T-helper 22 cell (primary cell): Measurements from ENCODE around the gene NUP210.
"Not testable (repeated sequence)": the region's sequence is repeated elsewhere in the genome, so short reads cannot be mapped to it uniquely, and the experiment has no call there.

Experiments
- DNase-seq: peaks from one replicate; pipeline ENCODE4 v3.0.0-alpha.2; 2020; ENCODE audit warnings: low read depth

Gene NUP210

DNA sequence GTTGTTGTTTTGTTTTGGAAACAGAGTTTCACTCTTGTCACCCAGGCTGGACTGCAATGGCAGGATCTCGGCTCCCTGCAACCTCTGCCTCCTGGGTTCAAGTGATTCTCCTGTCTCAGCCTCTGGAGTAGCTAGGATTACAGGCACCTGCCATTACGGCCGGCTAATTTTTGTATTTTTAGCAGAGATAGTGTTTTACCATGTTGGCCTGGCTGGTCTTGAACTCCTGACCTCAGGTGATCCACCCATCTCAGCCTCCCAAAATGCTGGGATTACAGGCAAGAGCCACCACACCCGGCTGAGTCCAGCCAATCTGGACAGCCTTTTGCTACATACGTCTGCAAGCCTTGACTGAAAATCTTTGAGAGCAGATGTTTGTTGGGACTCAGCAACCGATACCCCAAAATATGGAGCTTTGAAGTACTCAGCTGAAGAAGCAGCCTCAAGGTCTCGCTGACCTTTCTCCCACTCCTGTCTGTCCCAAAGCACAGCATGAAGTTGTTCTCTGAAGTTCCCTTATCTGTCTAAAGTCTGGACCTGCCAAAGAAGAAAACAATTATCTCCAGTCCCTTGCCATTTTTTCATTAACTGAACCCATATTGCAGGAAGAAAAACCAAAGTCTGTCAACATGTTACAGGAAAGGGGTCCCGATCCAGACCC lies 9.6 kb upstream of the NUP210 start:
- no peak for DNase-seq

DNA sequence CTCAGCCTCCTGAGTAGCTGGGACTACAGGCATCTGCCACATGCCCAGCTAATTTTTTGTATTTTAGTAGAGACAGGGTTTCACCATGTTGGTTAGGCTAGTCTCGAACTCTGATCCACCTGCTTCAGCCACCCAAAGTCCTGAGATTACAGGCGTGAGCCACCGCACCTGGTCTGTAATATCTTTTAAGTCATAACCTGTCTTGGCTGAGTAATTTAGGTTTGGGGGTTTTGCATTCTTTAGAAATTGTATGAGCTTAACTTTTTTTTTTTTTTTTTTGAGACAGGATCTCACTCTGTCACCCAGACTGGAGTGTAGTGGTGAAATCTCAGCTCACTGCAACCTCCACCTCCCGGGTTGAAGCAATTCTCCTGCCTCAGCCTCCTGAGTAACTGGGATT lies 8.6 kb upstream of the NUP210 start:
- not testable (repeated sequence) for DNase-seq

DNA sequence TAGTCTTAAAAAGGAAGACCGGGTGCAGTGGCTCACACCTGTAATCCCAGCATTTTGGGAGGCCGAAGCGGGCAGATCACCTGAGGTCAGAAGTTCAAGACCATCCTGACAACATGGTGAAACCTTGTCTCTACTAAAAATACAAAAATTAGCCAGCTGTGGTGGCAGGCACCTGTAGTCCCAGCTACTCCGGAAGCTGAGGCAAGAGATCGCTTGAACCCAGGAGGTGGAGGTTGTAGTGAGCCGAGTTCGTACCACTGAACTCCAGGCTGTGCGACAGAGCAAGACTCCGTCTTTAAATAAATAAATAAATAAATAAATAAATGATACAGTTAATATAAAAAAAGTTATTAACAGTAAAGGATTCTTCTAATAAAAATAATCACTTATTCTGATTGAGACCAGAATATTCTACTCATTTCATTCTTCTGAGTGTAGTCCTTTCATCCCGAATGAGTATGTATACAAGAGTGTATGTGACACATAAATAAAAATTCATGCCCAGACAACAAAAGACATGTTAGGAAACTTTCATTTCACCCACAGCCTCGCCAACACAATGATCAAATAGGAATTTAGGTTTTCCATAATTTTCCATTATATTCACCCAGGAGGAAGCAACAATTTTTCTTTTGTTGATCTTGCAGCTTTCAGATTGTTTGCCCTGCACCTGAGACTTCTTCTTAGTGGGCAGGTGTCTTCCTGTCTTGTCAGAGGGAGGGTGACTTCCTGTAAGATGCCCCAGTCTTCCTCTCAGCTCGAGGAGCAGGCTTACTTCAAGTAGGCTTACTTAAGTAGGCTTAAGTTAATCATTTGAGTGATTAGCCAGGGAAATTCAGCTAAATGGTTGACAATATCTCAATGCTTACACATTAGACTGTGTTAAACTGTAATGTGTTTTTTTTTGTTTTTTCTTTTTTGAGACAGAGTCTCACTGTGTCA lies 7.8 kb upstream of the NUP210 start:
- peak; percentile 18 for DNase-seq

DNA sequence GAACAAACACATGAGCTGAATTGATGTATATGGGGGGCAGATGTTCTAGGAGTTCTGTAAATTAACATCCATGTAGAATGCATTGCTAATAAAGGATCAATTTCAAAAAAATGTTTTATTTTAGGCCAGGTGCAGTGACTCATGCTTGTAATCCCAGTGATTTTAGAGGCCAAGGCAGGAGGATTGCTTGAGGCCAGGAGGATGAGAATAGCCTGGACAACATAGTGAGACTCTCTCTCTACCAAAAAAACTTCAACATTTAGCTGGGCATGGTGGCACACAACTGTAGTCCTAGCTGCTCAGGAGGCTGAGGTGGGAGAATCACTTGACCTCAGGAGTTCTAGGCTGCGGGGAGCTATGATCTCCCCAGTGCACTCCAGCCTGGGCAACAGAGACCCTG lies 6.5 kb upstream of the NUP210 start:
- DNase-seq = no peak

DNA sequence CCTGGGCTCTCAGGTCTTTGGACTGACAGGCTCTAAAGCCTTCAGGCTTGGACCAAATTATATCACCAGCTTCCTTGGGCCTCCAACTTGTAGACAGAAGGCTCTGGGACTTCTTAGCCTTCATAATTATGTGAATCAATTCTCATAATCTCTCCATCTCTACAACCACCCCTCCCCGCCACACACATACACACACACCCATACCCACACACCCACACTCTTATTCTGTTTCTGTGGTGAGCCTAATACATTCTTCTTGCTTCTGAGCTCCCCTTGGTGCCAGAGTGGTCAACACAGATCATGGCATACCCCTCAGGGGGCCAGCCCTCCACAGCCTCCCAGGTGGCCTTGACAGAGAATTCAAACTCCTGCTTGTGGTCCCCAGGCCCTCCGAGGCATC lies 5.6 kb upstream of the NUP210 start:
- DNase-seq = no peak

DNA sequence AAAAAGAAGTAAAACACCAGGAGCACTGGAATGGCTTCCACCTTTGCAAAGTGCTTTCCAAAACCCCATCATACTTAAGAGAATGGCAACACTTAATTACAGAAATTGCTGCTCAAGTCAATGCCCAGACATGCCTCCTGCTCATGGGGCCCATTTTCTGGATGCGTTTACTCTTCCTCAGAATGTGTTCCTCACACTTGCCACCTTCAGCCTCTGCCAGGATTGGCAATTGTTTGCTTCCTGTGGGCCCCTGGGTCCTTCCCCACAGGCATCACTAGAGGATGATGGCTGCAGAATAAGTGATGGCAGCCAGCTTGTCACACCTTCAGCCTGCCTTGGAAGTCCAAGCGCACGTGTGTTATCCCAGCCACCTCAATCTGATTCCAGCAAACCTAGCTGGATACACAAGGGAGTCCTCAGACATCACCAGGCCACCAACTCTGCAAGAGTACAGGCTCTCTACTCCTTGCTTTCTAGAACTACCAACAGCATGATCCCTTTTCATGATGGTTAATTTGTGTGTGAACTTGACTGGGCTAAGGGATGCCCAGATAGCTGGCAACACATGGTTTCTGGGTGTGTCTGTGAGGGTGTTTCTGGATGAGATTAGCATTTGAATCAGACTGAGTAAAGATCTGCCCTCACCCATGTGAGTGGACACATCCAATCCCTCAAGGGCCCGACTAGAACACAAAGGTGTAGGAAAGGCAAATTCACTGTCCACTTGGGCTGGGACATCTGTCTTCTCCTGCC lies 4.9 kb upstream of the NUP210 start:
- no peak for DNase-seq

DNA sequence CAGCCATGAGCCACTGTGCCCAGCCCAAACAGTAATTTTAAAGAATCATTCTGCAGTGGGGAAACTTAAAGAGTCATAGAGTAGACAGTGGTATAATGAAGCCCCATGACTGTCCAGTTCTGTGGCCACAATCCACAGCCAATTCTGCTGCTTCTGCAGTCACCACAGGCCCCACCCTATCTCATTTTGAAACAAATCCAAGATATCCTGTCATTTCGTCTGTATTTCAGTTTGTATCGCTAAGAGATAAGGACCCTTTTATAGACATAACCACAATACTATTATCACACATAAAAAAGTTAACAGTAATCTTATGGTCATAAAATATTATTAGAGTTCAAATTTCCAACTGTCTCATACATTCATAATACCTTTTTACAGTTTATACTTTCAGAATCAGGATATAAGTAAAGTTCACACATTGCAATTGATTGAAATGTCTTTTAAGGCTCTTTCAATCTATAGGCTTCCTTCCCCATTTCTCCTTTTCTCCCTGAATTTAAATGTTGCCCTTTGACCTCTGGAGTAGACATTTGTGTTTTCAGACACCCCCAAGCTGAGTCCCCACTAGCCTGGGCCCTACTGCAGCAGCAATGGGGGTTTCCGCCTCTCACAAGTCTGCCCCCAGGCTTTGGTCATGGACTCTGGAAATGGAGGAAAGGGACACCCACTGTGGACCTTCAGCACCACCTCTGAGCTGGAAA lies 4.2 kb upstream of the NUP210 start:
- no peak for DNase-seq

DNA sequence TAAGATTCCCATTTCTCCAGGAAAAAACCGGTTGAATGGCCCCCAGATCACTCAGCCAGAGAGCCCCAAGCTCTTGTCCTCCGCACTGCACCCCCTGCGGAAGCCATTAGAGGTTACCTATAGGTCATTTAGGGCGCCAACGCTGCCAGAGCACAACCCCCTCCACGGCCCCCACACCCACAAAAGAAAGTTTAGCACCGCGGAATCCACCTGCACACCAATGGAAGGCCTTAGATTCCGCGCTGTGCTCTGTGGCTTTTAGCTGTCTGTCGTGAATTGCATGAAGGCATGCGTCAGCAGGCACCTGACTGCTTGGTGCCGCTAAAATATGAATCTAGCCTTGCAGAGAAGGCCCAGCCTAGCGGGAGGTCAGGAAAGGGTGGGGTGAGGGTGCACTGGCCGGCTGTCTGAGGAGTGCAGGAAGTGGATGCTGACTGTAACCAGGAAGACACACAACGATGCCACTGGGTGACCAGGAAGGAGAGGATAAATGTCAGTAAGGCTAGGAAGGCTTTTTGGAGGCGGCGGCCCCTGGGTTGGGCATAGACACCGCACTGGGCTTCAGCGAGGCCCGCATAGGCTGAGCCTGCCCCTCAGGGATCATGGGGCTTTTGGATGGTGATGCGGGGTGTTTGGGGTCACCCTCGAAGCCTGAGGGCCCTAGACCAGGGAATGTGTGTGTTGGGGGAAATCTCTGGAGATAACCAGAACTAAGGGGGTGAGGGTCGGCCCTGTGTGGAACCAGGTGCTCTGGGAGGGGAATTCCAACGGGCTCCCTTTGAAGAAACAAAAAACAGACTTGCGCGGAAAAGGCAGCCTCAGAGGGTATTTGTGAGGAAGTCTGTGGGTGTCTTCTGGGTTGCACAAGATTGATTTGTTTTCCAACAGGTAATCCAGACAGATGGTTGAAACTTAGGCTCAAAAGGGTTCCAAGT lies 976 bp upstream of the NUP210 start:
- peak; percentile 87 for DNase-seq

DNA sequence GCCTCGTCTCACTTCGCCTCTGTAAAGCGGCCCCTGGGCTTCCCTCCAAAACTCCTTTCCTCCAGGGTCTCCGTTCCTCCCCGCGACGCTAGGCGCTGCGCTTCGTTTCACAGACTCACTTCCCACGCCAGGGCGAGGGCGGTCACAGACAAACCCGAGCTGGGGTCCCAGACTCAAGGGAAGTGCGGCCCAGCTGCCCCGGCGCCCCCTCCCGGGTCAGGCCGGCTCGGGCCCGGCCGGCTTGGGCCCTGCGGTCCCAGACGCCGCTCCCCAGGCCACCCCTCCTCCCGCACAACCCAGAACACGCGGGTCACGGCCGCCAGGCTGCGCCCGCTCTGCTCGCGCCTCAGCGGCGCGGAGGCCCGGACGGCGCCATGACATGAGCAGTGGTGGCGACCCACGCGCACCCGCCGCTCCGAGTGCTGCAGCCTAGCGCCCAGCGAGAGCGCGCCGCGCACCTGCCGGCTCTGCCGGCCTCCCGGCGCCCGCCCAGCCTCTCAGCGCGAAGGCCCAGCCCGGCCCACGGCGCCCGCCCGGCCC lies 547 bp downstream of the NUP210 start:
- DNase-seq = peak; percentile 39

DNA sequence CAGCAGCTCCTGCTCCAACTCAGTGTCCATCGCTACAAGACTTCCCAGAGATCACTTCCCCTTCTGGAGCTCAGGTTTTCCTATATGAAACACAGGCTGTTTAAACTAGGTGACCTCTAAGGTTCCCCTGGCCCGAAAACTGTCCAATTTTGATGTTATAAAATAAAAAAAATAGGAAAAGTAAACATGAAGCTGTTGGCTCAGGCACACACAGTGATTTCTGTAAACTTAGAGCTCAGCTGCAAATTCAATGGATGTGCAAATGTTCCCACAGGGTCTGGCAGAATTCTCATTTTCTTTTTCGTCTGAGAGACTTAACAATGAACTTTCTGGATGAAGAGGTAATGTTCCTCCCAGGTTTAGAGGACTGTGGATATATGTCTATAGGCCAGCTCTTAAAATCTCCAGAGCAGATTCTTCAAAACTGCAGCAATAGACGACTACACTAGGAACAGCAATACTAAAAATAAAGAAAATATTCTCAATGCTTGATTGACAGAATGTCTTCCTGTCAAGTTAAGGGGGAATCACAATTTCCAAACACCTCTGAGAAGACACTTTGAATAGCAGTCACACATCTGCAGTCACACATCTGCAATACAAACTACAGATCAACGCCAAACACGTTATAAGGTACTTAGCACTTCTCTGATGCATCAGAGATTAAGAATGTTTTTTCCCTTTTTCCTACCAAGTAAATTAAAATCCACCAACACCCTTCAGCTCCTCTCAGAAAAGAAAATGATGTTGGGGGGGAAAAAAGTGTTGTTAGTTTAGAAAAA lies 2.8 kb downstream of the NUP210 start:
- no peak for DNase-seq

DNA sequence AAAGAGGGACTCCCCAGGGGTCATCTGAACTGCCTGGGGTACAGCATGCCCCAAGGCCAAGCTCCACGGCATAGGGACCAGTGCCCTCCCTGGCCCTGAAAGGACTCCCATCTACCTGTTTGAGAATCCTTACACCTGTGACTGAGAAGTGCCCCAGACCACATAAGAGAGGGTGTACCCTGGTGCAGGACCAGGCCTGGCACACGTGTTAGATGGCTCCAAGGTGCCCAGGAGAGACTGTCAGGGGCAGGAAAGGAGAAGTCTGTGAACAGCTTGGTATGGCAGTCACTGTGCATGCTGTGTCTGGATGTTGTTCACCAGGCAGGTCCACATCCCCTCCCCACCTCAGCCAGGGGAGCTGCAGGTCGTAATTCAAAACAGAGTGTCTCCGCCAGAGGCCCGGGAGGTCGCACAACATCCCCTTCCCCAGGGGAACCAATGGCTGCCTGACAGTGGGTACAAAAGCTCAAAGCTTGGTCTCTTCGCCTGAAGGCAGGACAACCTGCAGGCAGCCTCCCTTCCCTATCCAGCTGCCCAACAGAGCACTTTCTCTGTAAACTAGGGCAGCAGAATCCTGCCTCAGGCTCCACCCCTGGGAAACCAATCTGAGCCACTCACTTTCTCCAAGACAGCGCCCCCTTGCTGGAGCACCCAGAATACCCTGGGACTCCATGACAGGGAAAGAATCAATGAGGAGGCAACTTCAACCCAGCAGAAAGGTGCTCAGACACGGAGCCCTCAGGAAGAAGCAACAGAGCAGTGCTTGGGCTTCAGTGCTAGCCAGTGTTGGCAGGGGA lies 3.9 kb downstream of the NUP210 start:
- DNase-seq = no peak

DNA sequence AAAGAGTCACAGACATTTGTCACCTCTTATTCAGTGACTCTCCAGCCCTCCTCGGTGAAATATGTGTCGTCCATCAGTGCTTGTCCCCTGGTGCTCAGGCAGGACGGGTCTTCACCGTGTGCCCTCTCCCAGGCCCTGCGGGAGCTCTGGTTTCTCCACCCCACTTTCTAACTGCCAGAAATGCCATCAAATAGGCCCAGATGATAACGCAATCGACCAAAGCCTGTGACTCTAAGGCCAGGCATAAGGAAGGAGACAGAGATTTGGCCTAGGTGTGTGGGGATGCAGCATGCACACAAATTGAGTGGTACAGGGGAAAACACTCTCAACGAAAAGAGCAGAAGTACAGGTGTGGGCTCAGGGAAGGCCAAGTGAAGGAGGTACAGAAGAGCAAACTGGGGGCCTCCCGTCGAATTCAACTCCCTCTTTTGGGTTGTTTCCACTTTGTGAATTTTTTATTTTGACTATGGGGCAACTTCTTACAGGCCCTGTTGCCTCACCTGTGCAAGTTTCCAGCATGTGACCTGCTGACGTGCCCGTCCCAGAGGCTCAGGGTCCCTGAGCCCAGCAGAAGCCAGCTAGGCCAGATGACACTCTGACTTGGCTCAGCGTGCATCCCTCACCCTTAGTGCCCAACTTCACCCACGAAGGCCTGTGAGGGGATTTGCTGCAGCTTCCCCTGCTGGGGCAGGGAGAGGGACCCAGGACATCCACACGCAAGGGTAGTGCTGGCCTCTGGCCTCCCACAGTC lies 4.7 kb downstream of the NUP210 start:
- no peak for DNase-seq

DNA sequence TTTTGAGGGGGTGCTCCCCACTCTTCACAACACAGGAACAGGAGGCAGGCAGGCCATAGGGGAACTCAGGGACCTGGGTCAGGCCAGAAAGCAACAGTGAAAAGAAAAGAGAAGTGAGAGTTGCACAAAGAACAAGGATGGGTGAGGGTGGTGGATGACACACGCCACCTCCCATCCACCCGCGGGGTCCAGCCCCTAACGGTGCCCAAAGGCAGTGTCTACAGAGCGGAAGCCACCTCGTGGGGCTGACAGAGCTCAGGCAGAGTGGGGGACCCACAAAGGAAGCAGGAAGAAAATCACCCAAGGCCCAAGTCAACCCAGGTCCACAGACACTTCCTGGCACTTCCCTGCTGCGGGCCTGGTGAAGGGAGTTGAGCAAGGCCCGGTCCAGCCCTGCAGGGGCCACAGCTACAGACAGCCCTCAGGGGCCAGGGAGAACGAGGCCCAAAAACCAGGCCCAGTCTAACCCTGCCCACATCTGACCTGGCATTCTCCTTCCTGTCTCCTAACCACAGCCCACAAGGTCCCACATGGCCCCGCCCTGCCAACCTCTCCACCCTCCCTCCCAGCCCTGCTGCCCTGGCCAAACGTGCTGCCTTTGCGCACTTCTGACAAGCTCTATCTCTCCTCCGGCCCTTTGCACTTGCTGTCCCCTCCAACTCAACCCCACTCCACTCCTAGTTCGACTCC lies 5.9 kb downstream of the NUP210 start:
- DNase-seq = peak; percentile 57

DNA sequence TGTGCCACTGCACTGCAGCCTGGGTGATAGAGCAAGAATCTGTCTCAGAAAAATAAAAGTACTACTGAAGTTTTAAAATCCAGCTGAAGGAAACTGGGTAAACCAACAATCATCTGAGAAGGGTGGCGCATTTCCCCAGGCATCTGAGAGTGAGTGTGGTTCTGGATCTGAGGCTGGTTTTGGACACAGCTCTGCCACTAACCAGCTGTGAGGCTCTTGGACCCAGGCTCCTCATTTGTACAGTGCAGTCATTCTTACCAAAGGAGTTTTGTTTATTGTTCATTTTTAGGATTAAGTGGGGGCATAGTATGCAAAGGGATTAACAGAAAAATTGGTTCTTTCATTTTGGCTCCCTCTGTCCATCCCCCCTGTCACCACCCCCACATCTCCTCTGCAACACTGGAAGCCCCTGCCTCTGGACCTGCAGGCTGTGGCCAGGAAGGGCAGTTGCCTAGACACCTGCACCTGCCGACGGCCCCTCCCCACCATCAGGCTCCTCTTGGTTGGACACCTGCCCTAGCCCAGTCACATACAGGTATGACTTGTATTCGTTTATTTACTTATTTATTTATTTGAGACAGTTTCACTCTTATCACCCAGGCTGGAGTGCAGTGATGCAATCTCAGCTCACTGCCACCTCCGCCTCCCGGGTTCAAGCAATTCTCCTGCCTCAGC lies 8.8 kb downstream of the NUP210 start:
- DNase-seq = no peak

DNA sequence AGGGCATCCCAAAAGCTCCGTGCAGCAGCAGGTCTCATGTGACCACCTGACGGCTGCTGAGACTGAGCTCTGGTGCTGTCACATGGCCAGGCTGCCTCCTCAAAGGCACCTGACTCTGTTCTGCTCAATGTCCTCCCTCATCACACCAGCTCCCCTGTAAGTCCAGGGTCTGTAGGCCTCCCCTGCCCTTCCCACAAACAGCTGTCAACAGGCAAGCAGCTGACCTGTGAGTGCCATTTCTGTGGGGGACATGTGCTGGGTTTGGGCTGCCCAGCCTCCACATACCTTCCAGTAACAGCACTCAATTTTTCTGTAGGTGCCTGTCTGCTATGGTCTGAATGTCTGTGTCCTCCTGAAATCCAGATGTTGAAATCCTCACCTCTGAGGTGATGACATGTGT lies 11.2 kb downstream of the NUP210 start:
- DNase-seq = no peak

DNA sequence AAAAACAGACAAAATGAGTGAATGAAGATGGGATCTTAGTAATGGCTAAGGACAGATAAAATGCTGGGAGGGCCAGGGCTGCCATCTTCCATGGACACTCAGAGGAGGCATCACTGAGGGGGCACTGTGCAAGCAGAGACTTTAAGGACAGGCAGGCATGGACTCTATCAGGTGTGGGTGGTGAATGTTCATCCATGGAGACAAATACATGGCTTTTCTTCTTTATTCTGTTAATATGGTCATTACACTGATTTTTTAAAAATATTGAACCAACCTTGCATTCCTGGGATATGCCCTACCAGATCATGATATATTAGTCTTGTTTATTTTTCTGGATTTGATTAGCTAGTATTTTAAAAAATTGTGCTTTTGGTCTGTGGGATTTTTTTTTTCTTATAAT lies 12.2 kb downstream of the NUP210 start:
- no peak for DNase-seq

DNA sequence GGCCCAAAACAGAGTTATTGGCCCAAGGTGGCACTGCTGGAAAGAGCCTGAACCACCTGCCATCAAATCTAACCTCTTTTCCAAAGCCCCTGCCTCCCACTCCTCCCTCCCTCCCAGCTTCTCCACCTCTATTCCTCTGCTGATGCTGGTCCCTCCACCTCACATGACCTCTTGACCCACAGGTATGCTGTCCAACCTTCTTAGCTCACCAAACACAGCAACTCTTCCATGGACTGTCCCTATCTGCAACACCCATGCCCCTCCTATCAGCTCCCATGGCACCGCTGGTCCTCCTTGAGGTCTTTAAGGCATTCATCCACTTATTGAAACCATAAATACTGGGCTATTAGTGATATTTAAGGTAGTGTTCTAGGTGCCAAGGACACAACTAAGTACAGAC lies 12.6 kb downstream of the NUP210 start:
- no peak for DNase-seq
